ENCODE measurements around the gene FOXRED2. TPM values are rescaled to one million over a fixed set of nuclear protein-coding genes. Genes with fewer than 3 reads are reported as not detected.
A peak's percentile ranks its signal among the peaks of the same experiment; 100 is the strongest.

Gene FOXRED2
- total RNA-seq, 2 experiments from 2014 or later, result 10.9 to 12.0 TPM

- Mint-ChIP-seq H3K9me3 (no peaks in the 10 kb centered on the region), H3K4me3 (no peak overlapping the region), H3K36me3 (no peaks in the 10 kb centered on the region), H3K27ac (no peak overlapping the region), H3K4me1 (peaks cover 59% of the 10 kb centered on the region), H3K27me3 (no peaks in the 10 kb centered on the region)
- POLR2A ChIA-PET, result no interaction called here
- DNase-seq, result no peak
- no peak for ATAC-seq (ENCODE audit: low read depth)
These were observed 57.2 kb downstream of the FOXRED2 start for GRCh38 chr22:36449596-36450175.

- Mint-ChIP-seq H3K4me1 (peaks cover 55% of the 10 kb centered on the region), H3K27ac (peak overlapping the region; percentile 78), H3K9me3 (no peaks in the 10 kb centered on the region), H3K27me3 (no peaks in the 10 kb centered on the region), H3K36me3 (no peaks in the 10 kb centered on the region), H3K4me3 (peak overlapping the region; percentile 42)
- DNase-seq, result no peak
- POLR2A ChIA-PET, result interaction anchor here (1.1 to 1.2 kb wide), 2 partner anchors 60 to 88 kb away, joined by 4 read pairs; partner anchors contain the start of gene MYH9
- ATAC-seq (ENCODE audit: low read depth), result no peak
These were observed 59.2 kb downstream of the FOXRED2 start for GRCh38 chr22:36447632-36448031.

DNA sequence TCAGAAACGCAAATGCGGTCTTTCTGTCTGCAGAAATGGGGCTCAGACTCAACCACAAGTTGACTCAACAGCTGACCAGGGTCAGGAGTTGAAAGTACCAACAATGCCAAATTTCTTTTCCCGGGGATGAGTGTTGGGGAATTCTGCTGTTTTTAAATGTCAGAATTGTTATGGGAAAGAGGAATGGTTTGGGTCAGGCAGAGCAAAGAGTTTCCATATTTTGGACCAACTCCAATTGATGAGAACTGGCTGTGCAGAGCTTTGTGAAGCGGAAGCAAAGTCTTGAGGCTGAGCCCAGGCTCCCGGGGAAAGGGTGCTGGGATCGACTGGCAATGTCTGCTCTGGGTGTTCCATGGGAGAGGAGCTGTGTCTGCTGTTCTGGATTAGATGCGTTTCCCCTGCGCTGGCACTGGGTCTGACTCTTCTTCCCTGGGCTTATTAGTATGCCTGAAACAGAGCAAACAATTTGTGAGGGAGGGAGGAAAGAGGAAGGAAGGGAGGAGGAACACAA, 61.6 kb downstream of the FOXRED2 start:
- Mint-ChIP-seq H3K27ac (no peak overlapping the region), H3K4me1 (peaks cover 40% of the 10 kb centered on the region), H3K4me3 (no peak overlapping the region), H3K27me3 (no peaks in the 10 kb centered on the region), H3K36me3 (no peaks in the 10 kb centered on the region), H3K9me3 (no peaks in the 10 kb centered on the region)
- no peak for ATAC-seq (ENCODE audit: low read depth)
- no peak for DNase-seq
- POLR2A ChIA-PET, result interaction anchor here (1.8 kb wide), 1 partner anchor 10 kb away, joined by 5 read pairs; no protein-coding TSS in a partner anchor

DNA sequence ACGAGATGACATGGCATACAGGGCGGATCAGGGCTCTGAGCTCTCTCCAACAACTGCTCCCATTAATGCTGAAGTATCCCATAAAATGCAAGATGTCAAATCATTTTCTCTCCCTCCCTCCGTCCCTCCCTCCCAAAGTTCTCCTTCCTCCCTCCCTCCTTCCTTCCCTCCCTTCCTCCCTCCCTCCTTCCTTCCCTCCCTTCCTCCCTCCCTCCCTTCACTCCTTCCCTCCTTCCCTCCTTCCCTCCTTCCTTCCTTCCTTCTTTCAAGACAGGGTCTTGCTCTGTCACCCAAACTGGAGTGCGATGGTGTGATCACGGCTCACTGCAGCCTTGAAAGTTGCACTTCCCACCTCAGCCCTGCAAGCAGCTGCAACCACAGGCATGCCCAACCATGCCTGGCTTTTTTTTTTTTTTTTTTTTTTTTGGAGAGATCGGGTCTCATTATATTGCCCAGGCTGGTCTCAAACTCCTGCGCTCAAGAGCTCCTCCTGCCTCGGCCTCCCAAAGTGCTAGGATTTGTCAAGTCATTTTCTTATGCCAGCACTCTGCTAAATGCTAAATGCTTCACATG, 63.6 kb downstream of the FOXRED2 start:
- peaks cover 40% of the 10 kb centered on the region for H3K4me1 Mint-ChIP-seq
- no peaks in the 10 kb centered on the region for H3K36me3 Mint-ChIP-seq
- DNase-seq, result no peak
- no peaks in the 10 kb centered on the region for H3K9me3 Mint-ChIP-seq
- H3K27me3 Mint-ChIP-seq, result no peaks in the 10 kb centered on the region
- POLR2A ChIA-PET, result interaction anchor here (0.5 kb wide), 1 partner anchor 15 kb away, joined by 4 read pairs; no protein-coding TSS in a partner anchor
- H3K4me3 Mint-ChIP-seq, result no peak overlapping the region
- no peak overlapping the region for H3K27ac Mint-ChIP-seq
- no peak for ATAC-seq (ENCODE audit: low read depth)

GRCh38 chr22:36442506-36443197, 64.2 kb downstream of the FOXRED2 start:
- Mint-ChIP-seq H3K27me3 (no peaks in the 10 kb centered on the region), H3K4me3 (no peak overlapping the region), H3K4me1 (peaks cover 35% of the 10 kb centered on the region)

GRCh38 chr22:36440429-36441002, 66.3 kb downstream of the FOXRED2 start:
- ATAC-seq (ENCODE audit: low read depth) (no peak), DNase-seq (no peak)
- peaks cover 36% of the 10 kb centered on the region for H3K4me1 Mint-ChIP-seq
- H3K27me3 Mint-ChIP-seq, result no peaks in the 10 kb centered on the region
- POLR2A ChIA-PET, result interaction anchor here (0.9 kb wide), 1 partner anchor 11 kb away, joined by 3 read pairs; no protein-coding TSS in a partner anchor
- H3K9me3 Mint-ChIP-seq, result no peaks in the 10 kb centered on the region
- no peak overlapping the region for H3K4me3 Mint-ChIP-seq
- no peaks in the 10 kb centered on the region for H3K36me3 Mint-ChIP-seq
- H3K27ac Mint-ChIP-seq, result no peak overlapping the region

More at GRCh38 chr22:36442506-36443197, 64.2 kb downstream of the FOXRED2 start:
- DNase-seq, result no peak
- no peaks in the 10 kb centered on the region for H3K36me3 Mint-ChIP-seq
- no peaks in the 10 kb centered on the region for H3K9me3 Mint-ChIP-seq
- no peak for ATAC-seq (ENCODE audit: low read depth)
- POLR2A ChIA-PET, result no interaction called here
- no peak overlapping the region for H3K27ac Mint-ChIP-seq

- DNase-seq (no peak), ATAC-seq (ENCODE audit: low read depth) (no peak)
- POLR2A ChIA-PET, result no interaction called here
- Mint-ChIP-seq H3K4me1 (peaks cover 36% of the 10 kb centered on the region), H3K27me3 (no peaks in the 10 kb centered on the region), H3K4me3 (no peak overlapping the region), H3K36me3 (no peaks in the 10 kb centered on the region), H3K9me3 (no peaks in the 10 kb centered on the region), H3K27ac (peak overlapping the region; percentile 3)
These were observed 67.2 kb downstream of the FOXRED2 start for GRCh38 chr22:36439481-36440271.

Other genes starting within 250 kb of the FOXRED2 start
- 100 to 1,000 TPM; 803 to 821 TPM for gene MYH9, start 119.1 kb downstream of the FOXRED2 start, total RNA-seq
- gene TXN2, start 25.4 kb downstream of the FOXRED2 start, total RNA-seq, result 10 to 100 TPM; 64.5 to 64.6 TPM
- 100 to 1,000 TPM; 198 to 203 TPM for gene EIF3D, start 22.1 kb upstream of the FOXRED2 start, total RNA-seq
- gene CACNG2, start 196.7 kb upstream of the FOXRED2 start, total RNA-seq, result not detected

Data from activated naive CD8-positive, alpha-beta T cell treated with anti-CD3 and anti-CD28 coated beads, Interleukin-2, amount 10 ng/mL, durations not matched to agents 7 days and 5 days (primary cell).